ENCODE measurements around the gene PLD3.

The PLD3 gene, protein sequence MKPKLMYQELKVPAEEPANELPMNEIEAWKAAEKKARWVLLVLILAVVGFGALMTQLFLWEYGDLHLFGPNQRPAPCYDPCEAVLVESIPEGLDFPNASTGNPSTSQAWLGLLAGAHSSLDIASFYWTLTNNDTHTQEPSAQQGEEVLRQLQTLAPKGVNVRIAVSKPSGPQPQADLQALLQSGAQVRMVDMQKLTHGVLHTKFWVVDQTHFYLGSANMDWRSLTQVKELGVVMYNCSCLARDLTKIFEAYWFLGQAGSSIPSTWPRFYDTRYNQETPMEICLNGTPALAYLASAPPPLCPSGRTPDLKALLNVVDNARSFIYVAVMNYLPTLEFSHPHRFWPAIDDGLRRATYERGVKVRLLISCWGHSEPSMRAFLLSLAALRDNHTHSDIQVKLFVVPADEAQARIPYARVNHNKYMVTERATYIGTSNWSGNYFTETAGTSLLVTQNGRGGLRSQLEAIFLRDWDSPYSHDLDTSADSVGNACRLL

DNA sequence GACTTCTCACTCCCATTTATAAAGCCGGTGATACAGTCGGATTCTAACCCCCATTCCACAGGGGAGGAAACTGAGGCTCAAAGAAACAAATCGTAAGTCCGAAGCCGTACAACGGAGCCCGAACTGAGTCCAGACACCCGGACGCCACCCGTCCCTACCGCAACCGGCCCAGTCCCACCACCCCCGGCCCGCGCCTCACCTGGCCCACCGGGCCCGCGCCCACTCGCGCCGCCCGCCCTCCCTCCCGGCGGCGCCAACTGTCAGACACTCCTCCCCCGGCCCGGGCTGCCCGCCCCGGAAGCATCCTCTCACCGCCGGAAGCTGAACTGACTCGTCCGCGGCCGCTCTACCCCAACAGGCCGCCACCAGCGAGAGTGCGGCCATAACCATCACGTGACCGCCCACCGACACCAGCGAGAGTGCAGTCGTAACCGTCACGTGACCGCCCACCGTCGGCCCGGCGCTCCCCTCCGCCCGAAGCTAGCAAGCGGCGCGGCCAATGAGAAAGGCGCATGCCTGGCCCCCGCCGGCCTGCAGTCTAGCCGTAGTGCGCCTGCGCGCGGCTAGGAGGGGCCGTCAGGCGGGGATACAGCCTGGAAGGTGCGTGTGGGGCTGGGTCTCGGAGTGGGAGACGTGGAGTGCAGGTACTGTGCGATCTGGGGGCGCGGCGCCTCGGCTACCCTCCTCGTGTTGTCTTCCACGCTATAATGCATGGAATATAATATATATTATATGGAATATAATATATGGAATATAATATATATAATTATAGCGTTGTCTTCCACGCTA, at the start of gene PLD3, which contains the start of gene C19orf47:
PLD3 (plus strand) TSS at position 571 of the 789 bp plus-strand sequence. CDS start 17,789 bp downstream, outside the sequence.
C19orf47 (minus strand) TSS at position 273 of the 789 bp plus-strand sequence. CDS start 6,540 bp downstream, outside the sequence.
- DNase-seq = peak; percentile 99

- DNase-seq = no peak
These were observed 47.8 kb upstream of the PLD3 start for GRCh38 chr19:40300668-40301067.

GRCh38 chr19:40302224-40303011, 46.1 kb upstream of the PLD3 start:
- DNase-seq = no peak

DNA sequence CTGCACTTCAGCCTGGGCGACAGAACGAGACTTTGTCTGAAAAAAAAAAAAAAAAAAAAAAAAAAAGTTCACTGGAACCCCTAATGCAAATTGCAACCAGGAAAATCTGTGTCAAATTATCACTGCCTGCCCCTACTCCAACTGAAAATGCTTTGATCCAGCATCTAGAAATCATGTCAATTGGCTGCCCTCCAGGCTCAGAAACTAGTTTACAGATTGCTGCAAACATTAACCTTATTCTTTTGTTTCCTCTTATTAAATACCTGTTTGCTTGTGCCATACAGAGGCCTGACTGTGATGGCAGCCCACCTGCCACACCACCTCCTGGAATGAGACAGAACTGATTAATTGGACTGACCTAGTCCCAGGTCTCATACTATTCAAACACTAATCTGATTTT, 44.7 kb upstream of the PLD3 start:
- no peak for DNase-seq

GRCh38 chr19:40304306-40304705, 44.2 kb upstream of the PLD3 start:
- no peak for DNase-seq

GRCh38 chr19:40305403-40305802, 43.1 kb upstream of the PLD3 start:
- peak; percentile 79 for DNase-seq

GRCh38 chr19:40309666-40310065, 38.8 kb upstream of the PLD3 start:
- DNase-seq = no peak

DNA sequence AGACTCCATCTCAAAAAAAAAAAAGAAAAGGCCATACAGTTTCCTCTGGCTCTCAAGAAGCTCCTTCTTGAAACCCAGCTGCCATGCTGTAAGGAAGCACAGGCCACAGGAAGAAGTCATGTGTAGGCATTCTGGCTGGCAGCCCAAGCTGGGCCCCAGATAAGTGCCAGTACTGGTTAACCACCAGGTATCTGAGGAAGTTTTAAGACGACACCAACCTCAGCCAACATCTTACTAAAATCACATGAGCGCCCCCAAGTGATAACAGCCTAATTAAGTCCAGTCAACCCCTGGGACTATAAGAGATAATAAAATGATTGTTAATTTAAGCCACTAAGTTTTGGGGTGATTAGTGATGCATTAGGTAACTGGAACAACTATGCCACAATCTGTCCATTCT, 36.0 kb upstream of the PLD3 start:
- DNase-seq = no peak

DNA sequence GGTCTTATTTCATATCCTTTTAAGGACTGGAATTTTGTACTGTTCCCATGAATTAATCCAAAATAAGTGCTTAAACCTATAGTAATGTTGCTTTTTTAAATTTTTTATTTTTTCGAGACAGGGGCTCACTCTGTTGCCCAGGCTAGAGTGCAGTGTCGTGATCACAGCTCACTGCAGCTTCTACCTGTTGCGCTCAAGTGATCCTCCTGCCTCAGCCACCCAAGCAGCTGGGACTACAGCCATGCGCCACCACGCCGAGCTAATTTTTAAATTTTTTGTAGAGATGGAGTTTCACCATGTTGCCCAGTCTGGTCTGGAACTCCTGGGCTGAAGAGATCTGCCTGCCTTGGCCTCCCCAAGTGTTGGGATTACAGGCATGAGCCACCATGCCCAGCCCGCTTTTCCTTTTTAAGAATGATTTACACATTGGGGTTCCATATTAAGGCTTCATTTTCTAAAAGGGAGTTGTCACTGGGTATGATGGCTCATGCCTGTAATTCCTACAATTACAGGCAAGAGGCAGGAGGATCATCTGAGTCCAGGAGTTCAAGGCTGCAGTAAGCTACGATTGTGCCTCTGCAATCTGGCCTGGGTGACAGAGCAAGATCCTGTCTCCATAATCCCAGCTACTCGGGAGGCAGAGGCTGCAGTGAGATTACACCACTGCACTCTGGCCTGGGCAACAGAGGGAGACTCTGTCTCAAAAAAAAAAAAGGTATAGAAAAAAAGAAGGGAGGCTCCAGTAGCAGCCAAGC, 35.1 kb upstream of the PLD3 start:
- no peak for DNase-seq

GRCh38 chr19:40314656-40315055, 33.8 kb upstream of the PLD3 start:
- DNase-seq = no peak

GRCh38 chr19:40315812-40316470, 32.6 kb upstream of the PLD3 start:
- DNase-seq = no peak

DNA sequence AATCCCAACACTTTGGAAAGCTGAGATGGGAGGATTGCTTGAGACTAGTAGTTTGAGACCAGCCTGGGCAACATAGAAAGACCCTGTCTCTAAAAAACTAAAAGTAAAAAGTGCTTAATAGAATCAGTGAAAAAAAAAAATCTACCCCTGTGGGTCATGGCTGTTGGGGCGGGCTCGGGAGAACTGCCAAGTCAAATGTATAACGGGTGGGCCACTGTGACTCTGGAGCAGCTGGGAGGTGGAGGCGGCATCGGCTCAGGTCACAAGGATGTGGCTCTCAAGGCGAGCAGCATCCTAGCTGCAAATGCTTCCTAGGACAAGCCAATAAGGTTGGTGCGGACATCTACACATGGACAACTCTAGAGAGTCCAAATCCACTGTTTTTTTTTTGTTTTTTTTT, 31.2 kb upstream of the PLD3 start:
- DNase-seq = no peak

- DNase-seq = no peak
These were observed 27.9 kb upstream of the PLD3 start for GRCh38 chr19:40320558-40320935.

GRCh38 chr19:40321076-40321475, 27.4 kb upstream of the PLD3 start:
- no peak for DNase-seq

DNA sequence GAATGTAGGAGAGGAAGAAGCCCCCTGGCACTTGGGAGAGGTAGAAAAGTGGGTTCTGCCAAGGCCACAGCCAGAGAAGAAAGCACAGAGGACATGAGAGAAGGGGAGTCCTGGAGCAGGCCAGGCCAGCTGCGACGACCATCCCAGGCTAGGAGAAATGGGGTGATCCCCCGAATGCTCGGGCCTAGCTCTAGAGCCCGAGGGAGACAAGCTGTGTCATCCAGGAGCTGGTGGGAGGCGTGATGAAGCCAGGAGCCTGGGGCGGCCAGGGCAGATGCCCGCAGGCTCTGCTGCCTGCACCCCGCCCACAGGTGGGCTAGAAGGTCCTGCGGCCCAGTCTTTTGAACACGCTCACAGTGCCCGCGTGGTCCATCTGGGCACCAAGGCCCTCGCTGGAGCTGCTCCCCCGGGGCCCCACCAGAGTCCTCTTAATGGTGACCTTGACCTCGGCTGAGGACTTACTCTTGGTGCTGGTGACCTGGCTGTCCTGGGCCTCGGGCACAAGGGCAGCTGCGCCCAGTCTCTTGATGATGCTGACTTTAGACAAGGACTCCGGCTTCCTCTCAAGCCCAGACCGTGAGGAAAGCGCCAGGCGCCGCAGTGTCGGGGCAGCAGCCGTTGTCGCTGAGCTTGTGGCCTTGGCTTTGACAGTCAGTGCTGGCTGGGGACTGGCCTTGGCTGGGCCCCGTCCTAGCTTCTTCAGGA, 26.8 kb upstream of the PLD3 start:
- DNase-seq = no peak

DNA sequence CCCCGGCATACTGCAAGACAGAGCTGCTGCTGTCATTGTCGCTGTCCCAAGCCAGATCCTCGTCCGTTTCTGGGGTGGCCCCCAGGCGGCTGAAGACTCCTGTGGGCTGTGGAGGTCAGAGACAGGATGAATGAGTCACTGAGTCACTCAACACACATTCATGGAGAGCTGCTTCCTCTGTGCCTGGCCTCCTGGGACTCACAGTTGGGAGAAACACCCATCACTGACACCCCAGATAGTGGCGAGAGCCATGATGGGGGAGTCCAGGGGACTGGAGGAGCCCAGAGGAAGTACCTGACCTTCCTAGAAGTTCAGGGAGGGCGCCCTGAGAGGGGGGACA, 26.3 kb upstream of the PLD3 start:
- no peak for DNase-seq

- DNase-seq = no peak
These were observed 25.4 kb upstream of the PLD3 start for GRCh38 chr19:40322951-40323615.

DNA sequence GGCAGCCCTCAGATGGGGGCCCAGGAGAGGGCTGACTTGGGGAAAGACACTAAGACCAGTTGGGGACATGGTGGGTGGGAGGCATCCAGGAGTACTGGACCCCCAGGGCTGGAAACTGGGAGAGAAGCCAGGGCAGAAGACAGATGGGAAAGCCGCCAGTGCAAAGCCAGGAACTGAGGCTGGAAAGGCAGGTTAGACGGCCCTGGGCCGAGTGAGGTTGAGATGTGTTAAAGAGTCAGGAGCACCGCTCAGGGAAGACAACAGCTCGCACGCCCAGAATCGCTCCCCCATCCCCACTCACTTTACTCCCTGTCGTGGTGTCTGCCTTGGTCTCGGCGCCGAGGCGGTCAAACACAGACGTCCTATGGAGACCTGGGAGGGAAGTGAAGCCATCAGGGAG, 24.8 kb upstream of the PLD3 start:
- DNase-seq = no peak

- DNase-seq = no peak
These were observed 22.3 kb upstream of the PLD3 start for GRCh38 chr19:40326201-40326600.

- no peak for DNase-seq
These were observed 17.4 kb upstream of the PLD3 start for GRCh38 chr19:40331052-40331451.

- no peak for DNase-seq
These were observed 15.8 kb upstream of the PLD3 start for GRCh38 chr19:40332669-40333068.
